A673 (cell line): ENCODE data around the gene ULK4.

ENCODE experiments used
- EZH2 ChIP-seq: fragments of 200-600 bp; sonication (generic); IDR thresholded peaks from 2 replicates; pipeline ENCODE4 v1.6.1; 2017; ENCODE audit warnings: borderline replicate concordance, low read depth, mild to moderate bottlenecking, mixed read lengths, antibody characterized with exemption, low read length; ENCODE audit not compliant: poor library complexity, severe bottlenecking
- TF ChIP-seq, protein P1 (sequence below): fragments of 300-800, 200-600 bp; sonication (generic); conservative IDR thresholded peaks from 2 replicates; pipeline ENCODE4 v1.5.1; 2017; ENCODE audit warnings: low read depth, mild to moderate bottlenecking, antibody characterized with exemption, low read length, moderate library complexity, mixed read lengths

- TF ChIP-seq, protein P1, sequence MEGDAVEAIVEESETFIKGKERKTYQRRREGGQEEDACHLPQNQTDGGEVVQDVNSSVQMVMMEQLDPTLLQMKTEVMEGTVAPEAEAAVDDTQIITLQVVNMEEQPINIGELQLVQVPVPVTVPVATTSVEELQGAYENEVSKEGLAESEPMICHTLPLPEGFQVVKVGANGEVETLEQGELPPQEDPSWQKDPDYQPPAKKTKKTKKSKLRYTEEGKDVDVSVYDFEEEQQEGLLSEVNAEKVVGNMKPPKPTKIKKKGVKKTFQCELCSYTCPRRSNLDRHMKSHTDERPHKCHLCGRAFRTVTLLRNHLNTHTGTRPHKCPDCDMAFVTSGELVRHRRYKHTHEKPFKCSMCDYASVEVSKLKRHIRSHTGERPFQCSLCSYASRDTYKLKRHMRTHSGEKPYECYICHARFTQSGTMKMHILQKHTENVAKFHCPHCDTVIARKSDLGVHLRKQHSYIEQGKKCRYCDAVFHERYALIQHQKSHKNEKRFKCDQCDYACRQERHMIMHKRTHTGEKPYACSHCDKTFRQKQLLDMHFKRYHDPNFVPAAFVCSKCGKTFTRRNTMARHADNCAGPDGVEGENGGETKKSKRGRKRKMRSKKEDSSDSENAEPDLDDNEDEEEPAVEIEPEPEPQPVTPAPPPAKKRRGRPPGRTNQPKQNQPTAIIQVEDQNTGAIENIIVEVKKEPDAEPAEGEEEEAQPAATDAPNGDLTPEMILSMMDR, result no peak
- TF ChIP-seq EZH2, result no peak
These were observed 756.3 kb downstream of the ULK4 start for GRCh38 chr3:41205591-41205990.
